IPS-18c (cell line): ENCODE measurements around the gene CAMSAP3.

ENCODE experiments used
- H3K4me3 ChIP-seq: 2 replicates; pipeline ENCODE4 v1.7.0; 2013; ENCODE audit warnings: low read depth, mild to moderate bottlenecking, low read length, moderate library complexity; ENCODE audit not compliant: insufficient read depth
- H3K9me3 ChIP-seq: one replicate; pipeline ENCODE4 v1.6.1; 2013; ENCODE audit warnings: mild to moderate bottlenecking, low read length, moderate library complexity; ENCODE audit not compliant: control insufficient read depth, insufficient read depth

Gene CAMSAP3

DNA sequence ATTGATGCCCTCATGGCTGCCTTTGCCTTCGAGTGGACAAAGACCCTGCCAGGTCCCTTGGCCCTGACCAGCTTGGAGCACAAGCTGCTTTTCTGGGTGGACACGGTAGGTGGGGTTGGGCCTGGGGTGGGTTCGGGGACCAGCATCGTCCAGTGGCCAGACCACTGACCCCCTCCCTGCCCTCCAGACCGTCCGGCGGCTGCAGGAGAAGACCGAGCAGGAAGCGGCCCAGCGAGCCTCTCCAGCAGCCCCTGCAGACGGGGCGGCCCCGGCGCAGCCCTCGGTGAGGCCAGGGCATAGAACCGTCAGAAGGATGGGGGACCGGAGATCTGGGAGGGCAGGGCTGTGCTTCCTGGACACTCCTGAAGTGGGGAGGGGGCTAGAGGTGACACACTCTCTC is 10.6 kb downstream of the CAMSAP3 start:
- Histone ChIP-seq H3K9me3 (no peaks in the 10 kb centered on the region), H3K4me3 (no peak overlapping the region)

DNA sequence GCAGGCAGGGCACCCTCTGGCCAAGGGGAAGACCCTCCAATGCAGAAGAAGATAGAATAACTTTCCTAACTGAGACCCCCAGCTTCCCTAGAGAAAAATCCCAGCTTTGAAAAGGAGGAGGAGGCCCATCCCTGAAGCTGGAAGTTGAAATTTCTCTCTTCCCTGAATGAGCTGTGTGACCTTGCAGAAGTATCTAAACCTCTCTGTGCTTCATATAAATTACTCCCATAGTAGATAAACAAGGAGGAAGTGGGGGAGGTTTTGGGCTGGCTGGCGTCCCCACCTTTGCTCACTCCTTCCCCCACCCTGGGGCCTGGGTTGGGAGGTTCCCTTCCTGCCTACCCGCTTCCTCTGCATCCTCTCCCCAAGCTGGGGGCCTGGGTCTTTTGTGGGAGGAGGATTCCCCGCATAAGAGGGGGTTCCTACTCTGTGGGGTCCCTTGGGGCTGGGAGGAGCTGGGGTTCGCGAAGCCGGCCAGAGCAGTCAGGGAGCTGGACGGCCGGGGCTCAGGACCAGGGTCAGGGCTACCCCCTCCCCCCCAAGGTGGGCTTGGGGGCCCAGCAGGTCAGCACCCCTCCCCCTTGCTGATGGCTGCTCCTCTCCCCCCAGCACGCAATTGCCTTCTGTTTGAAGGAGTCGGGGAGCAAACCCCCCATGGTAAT is 11.7 kb downstream of the CAMSAP3 start:
- H3K9me3 ChIP-seq: no peaks in the 10 kb centered on the region
- no peak overlapping the region for H3K4me3 ChIP-seq

DNA sequence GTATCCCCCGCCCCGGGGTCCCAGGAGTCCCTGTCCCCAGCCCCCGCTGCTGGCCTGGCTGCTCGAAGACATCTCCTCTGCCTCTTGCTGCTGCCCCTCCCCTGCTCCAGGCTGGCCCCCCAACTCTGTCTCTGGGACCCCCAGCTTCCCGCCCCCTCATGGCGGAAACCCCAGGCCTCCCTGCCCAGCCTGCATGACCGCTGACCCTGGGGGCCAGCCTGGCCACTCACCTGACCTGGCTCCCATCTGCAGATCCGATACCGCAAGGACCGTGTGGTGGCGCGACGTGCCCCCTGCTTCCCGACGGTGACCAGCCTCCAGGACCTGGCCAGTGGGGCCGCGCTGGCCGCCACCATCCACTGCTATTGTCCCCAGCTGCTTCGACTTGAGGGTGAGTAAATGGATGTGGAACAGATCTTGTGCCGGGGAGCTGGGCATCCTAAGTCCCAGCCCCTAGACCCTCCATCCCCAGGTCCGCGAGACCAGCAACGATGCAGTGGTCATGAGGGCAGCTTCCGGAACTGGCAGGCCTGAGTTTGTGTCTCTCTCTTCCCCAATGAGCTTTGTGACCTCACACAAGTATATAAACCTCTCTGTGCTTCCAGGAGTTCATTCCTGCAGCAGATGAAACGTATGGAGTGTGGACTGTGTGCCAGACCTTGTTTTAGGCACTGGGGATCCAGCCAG is 12.4 kb downstream of the CAMSAP3 start:
- H3K4me3 ChIP-seq: no peak overlapping the region
- H3K9me3 ChIP-seq: no peaks in the 10 kb centered on the region

DNA sequence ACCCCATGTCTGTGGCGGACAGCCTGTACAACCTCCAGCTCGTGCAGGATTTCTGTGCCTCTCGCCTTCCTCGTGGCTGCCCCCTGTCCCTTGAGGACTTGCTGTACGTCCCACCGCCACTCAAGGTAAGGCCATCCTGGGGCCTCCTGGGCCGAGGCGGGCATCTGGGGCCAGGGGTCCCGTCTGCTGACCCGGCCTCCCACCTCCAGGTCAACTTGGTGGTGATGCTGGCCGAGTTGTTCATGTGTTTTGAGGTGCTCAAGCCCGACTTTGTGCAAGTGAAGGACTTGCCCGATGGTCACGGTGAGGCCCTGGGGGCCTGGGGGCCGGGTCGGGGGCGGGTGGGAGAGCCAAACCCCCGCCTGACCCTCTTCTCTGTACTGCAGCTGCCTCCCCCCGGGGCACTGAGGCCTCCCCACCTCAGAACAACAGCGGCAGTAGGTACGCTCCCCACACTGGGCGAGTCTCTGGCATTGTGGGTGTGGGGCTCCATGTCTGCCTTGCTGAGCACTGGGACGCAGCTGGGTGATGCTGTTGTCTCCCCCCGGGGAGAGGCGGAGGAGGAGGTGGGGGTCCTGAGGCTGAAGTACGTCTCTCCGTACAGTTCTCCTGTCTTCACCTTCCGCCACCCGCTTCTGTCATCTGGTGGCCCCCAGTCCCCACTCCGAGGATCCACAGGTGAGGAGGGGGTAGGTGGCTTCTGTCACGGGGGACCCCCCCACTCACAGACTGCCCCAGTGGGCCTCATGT is 15.0 kb downstream of the CAMSAP3 start:
- Histone ChIP-seq H3K4me3 (no peak overlapping the region), H3K9me3 (no peaks in the 10 kb centered on the region)

DNA sequence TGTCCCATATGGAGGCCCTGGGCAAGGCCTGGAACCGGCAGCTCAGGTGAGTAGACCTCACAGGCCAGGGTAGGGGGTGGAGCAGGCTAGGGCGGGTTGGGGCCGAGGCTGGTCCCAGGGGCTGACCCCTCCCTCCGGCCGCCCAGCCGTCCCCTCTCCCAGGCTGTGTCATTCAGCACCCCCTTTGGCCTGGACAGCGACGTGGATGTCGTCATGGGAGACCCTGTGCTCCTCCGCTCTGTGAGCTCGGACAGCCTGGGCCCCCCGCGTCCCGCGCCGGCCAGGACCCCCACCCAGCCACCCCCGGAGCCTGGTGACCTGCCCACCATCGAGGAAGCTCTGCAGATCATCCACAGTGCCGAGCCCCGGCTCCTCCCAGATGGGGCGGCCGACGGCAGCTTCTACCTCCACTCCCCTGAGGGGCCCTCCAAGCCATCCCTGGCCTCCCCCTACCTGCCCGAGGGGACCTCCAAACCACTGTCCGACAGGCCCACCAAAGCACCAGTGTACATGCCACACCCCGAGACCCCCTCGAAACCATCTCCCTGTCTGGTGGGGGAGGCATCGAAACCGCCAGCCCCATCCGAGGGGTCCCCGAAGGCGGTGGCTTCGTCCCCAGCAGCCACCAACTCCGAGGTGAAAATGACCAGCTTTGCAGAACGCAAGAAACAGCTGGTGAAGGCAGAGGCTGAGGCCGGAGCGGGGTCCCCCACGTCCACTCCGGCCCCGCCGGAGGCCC is 16.0 kb downstream of the CAMSAP3 start:
- no peaks in the 10 kb centered on the region for H3K9me3 ChIP-seq
- no peak overlapping the region for H3K4me3 ChIP-seq

DNA sequence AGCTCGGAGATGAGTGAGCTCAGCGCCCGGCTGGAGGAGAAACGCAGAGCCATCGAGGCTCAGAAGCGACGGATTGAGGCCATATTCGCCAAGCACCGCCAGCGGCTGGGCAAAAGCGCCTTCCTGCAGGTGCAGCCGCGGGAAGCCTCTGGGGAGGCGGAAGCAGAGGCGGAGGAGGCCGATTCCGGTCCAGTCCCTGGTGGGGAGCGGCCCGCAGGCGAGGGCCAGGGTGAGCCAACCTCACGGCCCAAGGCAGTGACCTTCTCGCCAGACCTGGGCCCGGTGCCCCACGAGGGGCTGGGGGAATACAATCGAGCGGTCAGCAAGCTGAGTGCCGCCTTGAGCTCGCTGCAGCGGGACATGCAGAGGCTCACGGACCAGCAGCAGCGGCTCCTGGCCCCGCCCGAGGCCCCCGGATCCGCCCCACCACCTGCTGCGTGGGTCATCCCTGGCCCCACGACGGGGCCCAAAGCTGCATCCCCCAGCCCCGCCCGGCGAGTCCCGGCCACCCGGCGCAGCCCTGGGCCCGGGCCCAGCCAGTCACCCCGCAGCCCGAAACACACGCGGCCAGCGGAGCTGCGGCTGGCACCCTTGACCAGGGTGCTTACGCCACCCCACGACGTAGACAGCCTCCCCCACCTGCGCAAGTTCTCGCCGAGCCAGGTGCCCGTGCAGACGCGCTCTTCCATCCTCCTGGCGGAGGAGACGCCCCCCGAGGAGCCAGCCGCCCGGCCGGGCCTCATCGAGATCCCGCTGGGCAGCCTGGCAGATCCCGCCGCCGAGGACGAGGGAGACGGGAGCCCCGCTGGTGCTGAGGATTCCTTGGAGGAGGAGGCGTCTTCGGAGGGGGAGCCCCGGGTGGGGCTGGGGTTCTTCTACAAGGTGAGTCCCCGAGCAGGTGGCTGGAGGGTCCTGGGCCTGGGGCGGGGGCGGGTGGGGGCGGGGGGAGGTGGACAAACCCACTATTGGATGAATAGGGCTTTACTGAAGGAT is 16.9 kb downstream of the CAMSAP3 start:
- Histone ChIP-seq H3K9me3 (no peaks in the 10 kb centered on the region), H3K4me3 (no peak overlapping the region)

DNA sequence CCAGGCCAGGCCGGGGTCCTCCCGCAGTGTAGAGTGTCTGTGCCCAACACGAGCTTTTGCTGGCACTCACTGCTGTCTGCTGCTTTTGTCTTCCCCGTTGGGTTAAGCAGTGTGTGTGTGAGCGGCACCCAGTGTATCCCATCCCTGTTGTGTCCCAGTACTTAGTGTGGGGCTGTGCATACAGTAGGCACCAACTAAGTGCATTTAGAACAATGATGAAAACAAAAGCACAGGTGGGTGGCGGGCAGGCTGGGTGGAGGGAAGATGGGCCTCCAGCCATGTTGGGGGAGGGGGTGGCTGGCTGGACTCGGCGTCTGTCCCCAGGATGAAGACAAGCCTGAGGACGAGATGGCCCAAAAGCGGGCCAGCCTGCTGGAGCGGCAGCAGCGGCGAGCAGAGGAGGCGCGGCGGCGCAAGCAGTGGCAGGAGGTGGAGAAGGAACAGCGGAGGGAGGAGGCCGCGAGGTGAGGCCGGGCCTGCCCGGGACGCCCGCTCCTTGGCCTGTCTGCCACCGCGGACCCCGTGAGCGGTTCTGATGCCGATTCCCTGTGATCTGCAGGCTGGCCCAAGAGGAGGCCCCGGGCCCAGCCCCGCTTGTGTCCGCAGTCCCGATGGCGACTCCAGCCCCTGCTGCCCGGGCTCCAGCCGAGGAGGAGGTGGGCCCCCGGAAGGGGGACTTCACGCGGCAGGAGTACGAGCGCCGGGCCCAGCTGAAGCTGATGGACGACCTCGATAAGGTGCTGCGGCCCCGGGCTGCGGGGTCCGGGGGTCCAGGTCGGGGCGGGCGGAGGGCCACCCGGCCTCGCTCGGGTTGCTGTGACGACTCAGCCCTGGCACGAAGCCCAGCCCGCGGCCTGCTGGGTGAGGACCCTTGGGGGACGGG is 19.4 kb downstream of the CAMSAP3 start:
- Histone ChIP-seq H3K9me3 (no peaks in the 10 kb centered on the region), H3K4me3 (no peak overlapping the region)

DNA sequence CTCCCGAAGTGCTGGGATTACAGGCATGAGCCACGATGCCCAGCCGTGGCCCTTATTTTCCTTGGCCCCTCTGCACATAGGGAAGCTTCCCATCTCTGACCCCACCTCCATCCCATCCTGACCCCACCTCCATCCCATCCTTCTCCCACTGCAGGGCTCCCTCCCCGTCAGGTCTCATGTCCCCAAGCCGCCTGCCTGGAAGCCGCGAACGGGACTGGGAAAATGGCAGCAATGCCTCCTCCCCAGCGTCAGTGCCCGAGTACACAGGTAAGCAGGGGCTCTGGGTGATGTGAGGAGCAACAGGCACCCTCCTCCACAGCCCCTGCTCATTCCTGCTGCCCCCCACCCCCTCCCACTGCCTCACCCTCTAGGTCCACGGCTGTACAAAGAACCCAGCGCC is 21.5 kb downstream of the CAMSAP3 start:
- Histone ChIP-seq H3K9me3 (no peaks in the 10 kb centered on the region), H3K4me3 (no peak overlapping the region)

DNA sequence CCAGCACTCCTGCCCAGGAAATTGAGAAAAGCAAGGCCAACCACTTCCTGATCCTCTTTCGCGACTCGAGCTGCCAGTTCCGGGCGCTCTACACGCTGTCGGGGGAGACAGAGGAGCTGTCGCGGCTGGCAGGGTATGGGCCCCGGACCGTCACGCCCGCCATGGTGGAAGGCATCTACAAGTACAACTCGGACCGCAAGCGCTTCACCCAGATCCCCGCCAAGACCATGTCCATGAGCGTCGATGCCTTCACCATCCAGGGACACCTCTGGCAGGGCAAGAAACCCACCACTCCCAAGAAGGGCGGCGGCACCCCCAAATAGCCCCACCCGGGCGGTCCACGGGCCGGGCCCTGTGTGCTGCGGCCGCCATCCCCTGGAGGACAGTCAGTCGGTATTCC is 22.1 kb downstream of the CAMSAP3 start:
- Histone ChIP-seq H3K4me3 (no peak overlapping the region), H3K9me3 (no peaks in the 10 kb centered on the region)

DNA sequence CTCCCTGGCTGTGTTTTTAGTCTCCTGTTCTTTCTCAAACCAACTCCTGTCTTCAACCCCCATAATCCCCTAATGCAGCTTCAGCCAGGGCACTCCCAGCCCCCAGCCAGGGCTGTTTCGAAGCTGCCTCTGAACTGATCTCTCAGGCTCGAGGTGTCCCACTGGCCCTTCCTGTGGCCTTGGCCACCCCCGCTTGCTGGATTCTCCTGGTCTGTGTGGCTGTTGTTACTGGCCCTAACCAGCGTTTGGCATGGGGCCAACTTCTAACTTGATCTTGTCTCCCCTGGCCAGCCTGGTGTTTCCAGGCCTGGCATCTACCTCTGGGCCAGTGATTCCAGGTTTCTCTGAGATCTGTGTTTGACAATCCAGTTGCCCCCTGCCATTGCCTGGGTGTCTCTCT is 22.7 kb downstream of the CAMSAP3 start:
- H3K9me3 ChIP-seq: no peaks in the 10 kb centered on the region
- H3K4me3 ChIP-seq: no peak overlapping the region

DNA sequence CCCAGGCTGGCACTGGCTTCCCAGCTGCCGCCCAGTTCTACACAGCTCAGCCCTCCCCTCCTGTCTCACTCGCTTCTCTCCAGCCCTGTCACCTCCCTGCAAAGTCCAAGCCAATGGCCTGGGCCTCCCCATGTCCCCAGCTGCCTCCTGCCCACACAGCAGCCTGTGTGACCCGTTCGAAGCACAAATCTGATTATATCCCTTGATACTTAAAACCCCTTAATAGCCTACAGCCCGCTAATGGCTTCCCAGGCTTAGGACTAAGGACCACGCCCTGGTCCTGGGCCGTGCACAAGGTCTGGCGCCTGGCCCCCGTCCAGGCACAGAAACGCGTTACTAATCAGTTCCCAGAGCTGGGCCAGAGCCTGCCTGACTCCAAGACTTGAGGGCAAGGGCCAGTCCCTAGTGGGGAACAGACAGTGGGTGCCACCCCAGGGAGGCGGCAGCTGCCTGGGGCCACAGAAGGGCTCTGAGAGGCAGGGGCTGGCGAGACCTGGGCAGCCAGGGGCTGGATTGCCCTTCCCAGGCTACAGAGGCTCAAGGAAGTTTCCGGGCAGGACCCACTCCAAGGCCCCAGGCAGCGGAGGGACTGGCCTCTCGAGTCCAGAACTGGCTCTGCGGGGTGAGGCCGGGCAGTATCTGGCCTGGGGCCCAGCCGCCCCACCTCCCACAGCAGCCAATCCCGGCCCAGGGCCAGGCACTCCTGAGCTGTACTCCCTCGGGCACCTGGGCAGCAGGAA is 23.3 kb downstream of the CAMSAP3 start:
- Histone ChIP-seq H3K4me3 (no peak overlapping the region), H3K9me3 (no peaks in the 10 kb centered on the region)

DNA sequence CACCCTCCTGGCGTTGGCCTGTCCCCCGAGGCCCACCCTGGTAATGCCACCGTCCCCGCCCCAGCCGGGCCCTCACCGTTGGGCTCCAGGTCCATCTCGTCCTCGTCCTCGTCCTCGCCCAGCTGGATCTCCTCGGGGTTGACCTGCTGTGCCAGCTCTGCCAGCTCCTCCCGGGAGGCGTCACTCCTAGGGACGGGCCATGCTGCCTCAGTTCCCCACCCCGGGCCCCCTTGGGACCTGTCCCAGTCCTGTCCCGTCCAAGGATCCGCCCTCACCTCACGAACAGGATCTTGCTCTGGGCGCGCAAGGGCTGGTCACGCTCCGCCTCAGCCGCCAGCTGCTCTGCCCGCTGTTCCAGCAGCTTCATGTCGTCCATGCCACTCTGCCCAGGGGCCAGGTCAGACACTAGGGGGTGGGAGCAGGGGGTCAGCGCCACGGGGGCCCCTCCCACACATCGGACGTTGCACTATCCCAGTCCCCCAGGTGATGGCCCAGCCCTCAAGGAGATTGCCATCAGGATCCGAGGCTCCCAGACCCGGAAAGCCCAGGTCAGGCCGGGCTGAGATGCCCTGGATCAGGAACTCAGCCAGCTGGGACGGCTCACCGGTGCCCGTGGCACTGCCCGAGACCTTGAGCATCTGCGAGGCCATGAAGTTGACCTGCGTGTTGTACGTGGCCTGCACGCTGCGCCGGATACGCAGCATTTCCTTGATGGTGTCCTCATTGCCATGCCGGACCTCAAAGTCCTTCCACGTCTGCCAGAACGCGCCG is 24.2 kb downstream of the CAMSAP3 start:
- H3K4me3 ChIP-seq: no peak overlapping the region

DNA sequence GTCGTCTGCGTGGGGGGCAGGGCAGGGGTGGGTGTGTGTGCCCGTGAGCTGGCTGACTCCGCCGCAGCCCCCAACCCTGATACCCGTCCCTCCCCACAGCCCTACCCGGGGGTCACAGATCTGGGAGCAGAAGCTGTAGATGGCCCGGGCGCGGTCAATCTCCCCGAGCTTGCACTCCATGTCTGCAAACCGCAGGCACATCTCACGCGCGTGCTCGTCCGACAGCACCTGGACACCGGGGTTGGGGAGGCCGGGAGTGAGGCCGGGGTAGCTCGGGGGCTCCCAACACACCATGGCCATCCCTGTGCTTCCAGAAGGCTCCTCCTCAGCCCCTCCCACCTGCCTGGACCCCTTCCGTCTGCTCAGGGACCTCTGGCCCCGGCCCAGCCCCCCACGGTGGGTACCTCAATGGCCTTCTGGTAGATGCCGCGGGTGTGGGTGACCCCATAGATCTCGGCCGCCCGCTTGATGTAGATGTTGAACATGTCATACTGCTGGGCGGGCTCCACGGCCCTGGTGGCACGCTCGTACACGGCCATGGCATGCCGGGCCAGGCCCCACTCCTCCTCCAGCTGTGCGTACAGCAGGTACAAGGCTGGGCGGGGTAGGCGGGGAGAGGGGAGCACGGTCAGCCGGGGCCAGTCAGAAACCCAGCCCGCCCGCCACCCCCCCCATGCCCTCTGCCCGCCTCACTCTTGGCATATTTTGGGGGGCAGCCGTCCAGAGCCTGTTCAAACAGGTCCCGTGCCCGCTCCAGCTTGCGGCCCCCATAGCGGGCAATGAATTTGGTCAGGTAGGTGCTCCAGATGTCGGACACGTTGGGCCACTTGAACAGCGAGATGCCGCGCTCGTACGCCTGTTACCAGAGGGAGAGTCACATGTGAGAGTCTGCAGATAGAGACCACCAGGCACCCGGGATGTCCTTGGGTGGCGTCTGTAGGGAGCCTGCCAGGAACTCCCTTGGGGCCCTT is 25.1 kb downstream of the CAMSAP3 start:
- no peaks in the 10 kb centered on the region for H3K9me3 ChIP-seq
- H3K4me3 ChIP-seq: no peak overlapping the region

More for the DNA sequence above, 24.2 kb downstream of the CAMSAP3 start:
- no peaks in the 10 kb centered on the region for H3K9me3 ChIP-seq
